ENCODE data around the gene ENC1.

- TF ChIP-seq BHLHE40 (IDR thresholded peaks at IDR 0.05; ENCODE audit: borderline replicate concordance) (no peak), ARNT (IDR thresholded peaks at IDR 0.05) (no peak), ELF4 (IDR thresholded peaks at IDR 0.05) (no peak), FOXM1 (IDR thresholded peaks at IDR 0.05; ENCODE audit: borderline replicate concordance) (no peak), NFRKB (IDR thresholded peaks at IDR 0.05) (no peak), ZNF384 (IDR thresholded peaks at IDR 0.05) (no peak), SP1 (IDR thresholded peaks at IDR 0.05) (no peak)
Measured at GRCh38 chr5:74627646-74628279, 12.8 kb downstream of the ENC1 start.

All from HEK293T (cell line).